GM18951 (cell line): Measurements from ENCODE around the gene KDM1A.
"Not testable (repeated sequence)": the region's sequence is repeated elsewhere in the genome, so short reads cannot be mapped to it uniquely, and the experiment has no call there.

ENCODE experiments used
- POLR2A ChIP-seq: IDR thresholded peaks from 4 replicates; pipeline ENCODE4 v1.6.1; 2011; ENCODE audit warnings: mild to moderate bottlenecking; ENCODE audit not compliant: insufficient read length, insufficient read depth; ENCODE audit errors: extremely low read depth
- in situ Hi-C: fragments of 300-500 bp; cut with MboI; formaldehyde crosslinking; loops from one replicate; pipeline ENCODE4 v1.12.0; 2022; ENCODE audit warnings: low sequenced_read_pairs, mixed read lengths, inconsistent platforms; ENCODE audit not compliant: unreplicated experiment

KDM1A gene

GRCh38 chr1:22995774-22996173, 23.5 kb upstream of the KDM1A start:
- in situ Hi-C loops = no loop called here
- TF ChIP-seq POLR2A = no peak

GRCh38 chr1:22997528-22997927, 21.7 kb upstream of the KDM1A start:
- in situ Hi-C loops = not testable (repeated sequence)

GRCh38 chr1:23000133-23000532, 19.1 kb upstream of the KDM1A start:
- in situ Hi-C loops = loop anchor here (5.0 kb wide), 1 partner anchor 77 kb away; no protein-coding TSS in a partner anchor

- in situ Hi-C loops = loop anchor here (5.0 kb wide), 1 partner anchor 75 kb away; no protein-coding TSS in a partner anchor
Measured at GRCh38 chr1:23002218-23002617, 17.1 kb upstream of the KDM1A start.

- no peak for TF ChIP-seq POLR2A
- in situ Hi-C loops = loop anchor here (5.0 kb wide), 1 partner anchor 73 kb away; no protein-coding TSS in a partner anchor
Measured at GRCh38 chr1:23004112-23004511, 15.2 kb upstream of the KDM1A start.

GRCh38 chr1:23004769-23005168, 14.5 kb upstream of the KDM1A start:
- in situ Hi-C loops = loop anchor here (5.0 kb wide), 1 partner anchor 73 kb away; no protein-coding TSS in a partner anchor

- in situ Hi-C loops = no loop called here
Measured at GRCh38 chr1:23007106-23007505, 12.2 kb upstream of the KDM1A start.

GRCh38 chr1:23008901-23009300, 10.4 kb upstream of the KDM1A start:
- in situ Hi-C loops = no loop called here
- TF ChIP-seq POLR2A = no peak

More at GRCh38 chr1:23007106-23007505, 12.2 kb upstream of the KDM1A start:
- TF ChIP-seq POLR2A = no peak

- in situ Hi-C loops = not testable (repeated sequence)
Measured at GRCh38 chr1:23010025-23010424, 9.2 kb upstream of the KDM1A start.

- in situ Hi-C loops = no loop called here
- no peak for TF ChIP-seq POLR2A
Measured at GRCh38 chr1:23013657-23014056, 5.6 kb upstream of the KDM1A start.

- in situ Hi-C loops = no loop called here
- no peak for TF ChIP-seq POLR2A
Measured at GRCh38 chr1:23018661-23019093, 591 bp upstream of the KDM1A start.

GRCh38 chr1:23019863-23020625, 776 bp downstream of the KDM1A start:
- in situ Hi-C loops = no loop called here
- no peak for TF ChIP-seq POLR2A

- in situ Hi-C loops = no loop called here
- no peak for TF ChIP-seq POLR2A
Measured at GRCh38 chr1:23020706-23021405, 1.6 kb downstream of the KDM1A start.

- in situ Hi-C loops = no loop called here
- TF ChIP-seq POLR2A = no peak
Measured at GRCh38 chr1:23021834-23022233, 2.6 kb downstream of the KDM1A start.

- in situ Hi-C loops = no loop called here
Measured at GRCh38 chr1:23023174-23023845, 4.0 kb downstream of the KDM1A start.

More at GRCh38 chr1:23023174-23023845, 4.0 kb downstream of the KDM1A start:
- no peak for TF ChIP-seq POLR2A
